Nephron (organoid): ENCODE measurements around the gene NHSL1.

Experiments used
- H3K27ac Mint-ChIP-seq, 3 experiments: 2 replicates each; pipeline ENCODE4 v1.8.0; 2020; ENCODE audit warnings: mixed read lengths in 3 of 3, mild to moderate bottlenecking in 2 of 3, moderate library complexity in 1 of 3
- H3K27me3 Mint-ChIP-seq: 2 replicates; pipeline ENCODE4 v1.8.0; 2021; ENCODE audit warnings: low read depth, mild to moderate bottlenecking, moderate library complexity, mixed read lengths
- H3K36me3 Mint-ChIP-seq: 2 replicates; pipeline ENCODE4 v1.8.0; 2020; ENCODE audit warnings: low read depth, mixed read lengths
- H3K4me1 Mint-ChIP-seq: 2 replicates; pipeline ENCODE4 v1.8.0; 2020; ENCODE audit warnings: mixed read lengths
- H3K4me3 Mint-ChIP-seq, 3 experiments: 2 replicates each; pipeline ENCODE4 v1.8.0; 2020; ENCODE audit warnings: mild to moderate bottlenecking in 3 of 3, mixed read lengths in 3 of 3, moderate library complexity in 2 of 3
- H3K9me3 Mint-ChIP-seq: 2 replicates; pipeline ENCODE4 v1.8.0; 2020; ENCODE audit warnings: mixed read lengths
- CTCF ChIP-seq, 3 experiments: fragments of 200-600 bp; sonication (generic); IDR thresholded peaks; one replicate each; pipeline ENCODE4 v1.5.0; 2021; ENCODE audit warnings: antibody characterized with exemption in 3 of 3; ENCODE audit not compliant: unreplicated experiment in 3 of 3

Gene NHSL1

GRCh38 chr6:138387577-138388368, 111.5 kb downstream of the NHSL1 start:
- TF ChIP-seq CTCF (IDR thresholded peaks at IDR 0.05; ENCODE audit: unreplicated experiment in 3 of 3): no peak
- no peak overlapping the region for H3K27ac Mint-ChIP-seq
- H3K4me1 Mint-ChIP-seq: no peaks in the 10 kb centered on the region
- no peaks in the 10 kb centered on the region for H3K9me3 Mint-ChIP-seq
- H3K36me3 Mint-ChIP-seq: no peaks in the 10 kb centered on the region
- H3K27me3 Mint-ChIP-seq: peaks cover 12% of the 10 kb centered on the region
- H3K4me3 Mint-ChIP-seq: no peak overlapping the region

- Mint-ChIP-seq H3K4me3 (no peak overlapping the region), H3K36me3 (no peaks in the 10 kb centered on the region), H3K4me1 (no peaks in the 10 kb centered on the region), H3K9me3 (no peaks in the 10 kb centered on the region), H3K27me3 (peaks cover 17% of the 10 kb centered on the region), H3K27ac (no peak overlapping the region)
- TF ChIP-seq CTCF (IDR thresholded peaks at IDR 0.05; ENCODE audit: unreplicated experiment in 3 of 3): no peak
Observed at GRCh38 chr6:138386897-138387296, 112.4 kb downstream of the NHSL1 start.

DNA sequence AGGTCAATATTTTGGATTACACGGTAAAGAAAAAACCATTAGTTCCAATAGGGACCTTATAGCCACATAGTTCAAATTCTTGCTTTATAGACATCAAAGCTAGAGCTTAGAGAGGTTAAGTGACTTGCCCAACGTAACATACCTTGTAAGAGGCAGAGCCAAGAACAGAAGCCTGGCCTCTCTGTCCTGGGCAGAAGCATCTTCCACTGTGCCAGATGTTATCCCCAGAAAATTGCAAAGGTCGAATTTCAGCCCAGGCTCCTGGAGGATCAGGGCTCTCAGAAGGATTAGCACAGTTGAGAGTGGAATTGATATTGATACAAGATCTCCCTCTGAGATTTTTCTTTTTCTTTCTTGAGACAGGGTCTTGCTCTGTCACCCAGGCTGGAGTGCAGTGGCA, 115.5 kb downstream of the NHSL1 start:
- Mint-ChIP-seq H3K9me3 (no peaks in the 10 kb centered on the region), H3K4me1 (no peaks in the 10 kb centered on the region), H3K36me3 (no peaks in the 10 kb centered on the region), H3K4me3 (no peak overlapping the region), H3K27me3 (peaks cover 13% of the 10 kb centered on the region), H3K27ac (no peak overlapping the region)
- no peak for TF ChIP-seq CTCF (IDR thresholded peaks at IDR 0.05; ENCODE audit: unreplicated experiment in 3 of 3)

DNA sequence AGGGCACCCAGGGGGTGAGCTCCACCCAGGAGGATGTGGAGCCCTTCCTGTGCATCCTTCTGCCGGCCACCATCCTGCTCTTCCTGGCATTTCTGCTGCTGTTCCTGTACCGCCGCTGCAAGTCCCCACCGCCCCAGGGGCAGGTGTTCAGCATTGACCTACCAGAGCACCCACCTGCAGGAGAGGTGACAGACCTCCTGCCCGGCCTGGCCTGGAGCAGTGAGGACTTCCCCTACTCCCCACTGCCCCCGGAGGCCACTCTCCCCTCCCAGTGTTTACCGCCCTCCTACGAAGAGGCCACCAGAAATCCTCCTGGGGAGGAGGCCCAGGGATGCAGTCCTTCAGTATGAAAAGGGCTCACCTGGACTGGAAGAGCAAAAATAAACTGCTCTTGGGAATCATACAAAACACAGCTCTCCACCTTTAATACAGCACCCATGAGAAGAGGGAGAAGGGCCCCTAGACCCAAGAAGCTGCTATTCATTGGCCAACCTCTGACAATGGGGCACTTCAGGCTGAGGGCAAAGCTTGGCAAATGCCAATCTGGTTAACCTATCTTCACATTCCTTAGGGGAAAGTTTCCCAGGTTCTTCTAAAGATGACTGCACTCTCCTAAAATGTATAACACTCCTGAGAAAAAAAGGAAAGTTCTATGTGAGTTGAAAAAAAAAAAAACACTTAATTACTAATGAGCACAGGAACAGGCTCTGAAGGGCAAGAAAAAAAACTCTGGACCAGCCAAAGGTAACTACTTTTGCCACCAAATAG, 116.6 kb downstream of the NHSL1 start:
- Mint-ChIP-seq H3K27me3 (peaks cover 10% of the 10 kb centered on the region), H3K9me3 (no peaks in the 10 kb centered on the region), H3K4me3 (no peak overlapping the region), H3K27ac (no peak overlapping the region), H3K4me1 (no peaks in the 10 kb centered on the region), H3K36me3 (no peaks in the 10 kb centered on the region)
- no peak for TF ChIP-seq CTCF (IDR thresholded peaks at IDR 0.05; ENCODE audit: unreplicated experiment in 3 of 3)

DNA sequence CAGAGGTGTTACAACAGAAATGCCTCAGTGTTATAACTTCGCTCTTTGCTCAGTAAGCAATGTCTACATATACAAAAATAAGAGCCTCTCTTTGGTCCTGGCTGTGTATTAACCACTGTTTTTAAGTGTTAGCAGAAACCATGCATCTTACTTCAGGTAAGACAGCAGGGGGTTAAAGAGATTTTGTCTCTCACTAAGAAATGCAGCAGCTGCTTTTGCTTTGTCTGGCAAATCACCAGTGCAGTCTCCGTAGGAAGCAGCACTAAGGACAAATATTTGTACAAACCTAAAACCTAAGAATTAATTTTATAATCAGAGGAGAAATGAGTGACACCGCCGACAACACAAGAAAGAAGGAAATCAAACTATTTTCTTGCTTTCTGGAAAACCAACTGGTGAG, 120.8 kb downstream of the NHSL1 start:
- no peak overlapping the region for H3K4me3 Mint-ChIP-seq
- H3K9me3 Mint-ChIP-seq: no peaks in the 10 kb centered on the region
- no peak overlapping the region for H3K27ac Mint-ChIP-seq
- no peaks in the 10 kb centered on the region for H3K4me1 Mint-ChIP-seq
- no peak for TF ChIP-seq CTCF (IDR thresholded peaks at IDR 0.05; ENCODE audit: unreplicated experiment in 3 of 3)
- H3K36me3 Mint-ChIP-seq: no peaks in the 10 kb centered on the region
- peaks cover 7% of the 10 kb centered on the region for H3K27me3 Mint-ChIP-seq
